Neuron (in vitro differentiated cells): ENCODE measurements around the gene NDUFA7.
A peak's percentile ranks its signal among the peaks of the same experiment; 100 is the strongest.

ENCODE experiments used
- H2AFZ ChIP-seq: one replicate; pipeline ENCODE4 v1.6.1; 2013; ENCODE audit warnings: low read depth, mild to moderate bottlenecking, inconsistent platforms, low read length, moderate library complexity
- H3K27me3 ChIP-seq: one replicate; pipeline ENCODE4 v1.6.1; 2013; ENCODE audit warnings: low read length; ENCODE audit not compliant: insufficient read depth
- H3K36me3 ChIP-seq: one replicate; pipeline ENCODE4 v1.6.1; 2013; ENCODE audit warnings: low read length; ENCODE audit not compliant: insufficient read depth
- H3K4me1 ChIP-seq: one replicate; pipeline ENCODE4 v1.6.1; 2013; ENCODE audit warnings: low read length; ENCODE audit not compliant: insufficient read depth
- H3K4me3 ChIP-seq: 2 replicates; pipeline ENCODE4 v1.5.1; 2013; ENCODE audit warnings: mild to moderate bottlenecking, low read length, moderate library complexity
- H3K9me3 ChIP-seq: one replicate; pipeline ENCODE4 v1.6.1; 2013; ENCODE audit warnings: low read length

Gene NDUFA7

DNA sequence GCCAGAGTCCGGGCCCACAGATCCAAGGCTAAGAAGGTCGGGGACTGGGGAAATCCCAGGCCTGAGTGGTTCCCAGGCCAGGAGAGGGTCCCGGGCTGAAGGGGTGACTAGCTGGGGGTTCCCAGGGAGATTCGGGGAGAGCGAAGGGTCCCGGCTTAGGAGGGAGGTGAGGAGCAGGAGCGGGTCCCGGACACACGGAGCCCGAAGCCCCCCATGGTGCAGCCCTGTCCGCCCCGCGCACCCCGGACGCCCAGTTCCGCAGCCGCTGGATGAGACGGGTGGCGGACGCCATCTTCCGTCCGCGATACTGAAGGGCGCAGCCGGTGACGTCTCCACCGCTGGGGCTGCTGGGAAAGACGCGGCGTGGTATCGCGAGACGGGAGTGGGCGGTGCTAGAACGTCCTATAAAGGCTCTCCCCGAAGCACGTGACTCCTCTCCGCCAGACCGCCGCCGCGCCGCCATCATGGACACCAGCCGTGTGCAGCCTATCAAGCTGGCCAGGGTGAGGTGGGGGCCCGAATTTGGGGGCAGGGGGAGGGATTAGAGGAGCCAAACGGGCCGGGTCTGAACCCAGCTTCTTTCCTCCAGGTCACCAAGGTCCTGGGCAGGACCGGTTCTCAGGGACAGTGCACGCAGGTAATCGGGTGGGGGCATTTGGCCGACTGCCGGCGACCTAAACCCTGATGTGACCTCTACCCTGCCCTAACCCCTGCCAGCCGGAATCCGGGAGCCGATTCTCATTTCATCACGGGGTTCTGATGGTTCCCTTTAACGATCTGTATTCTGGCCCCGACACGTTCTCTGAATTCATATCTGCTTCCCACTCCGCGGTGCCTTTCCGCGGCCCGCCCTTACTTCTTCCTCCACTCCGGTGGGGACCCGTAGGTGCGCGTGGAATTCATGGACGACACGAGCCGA is at the start of gene NDUFA7, which contains the start of gene RPS28:
Gene NDUFA7 (minus strand): TSS at position 309 of the 919 bp plus-strand sequence. CDS start 17 bp downstream, at position 292.
Gene RPS28 (plus strand): TSS at position 430 of the 919 bp plus-strand sequence. CDS start 35 bp downstream, at position 465.
- Histone ChIP-seq H3K9me3 (no peaks in the 10 kb centered on the region), H3K27me3 (no peaks in the 10 kb centered on the region), H3K4me3 (peak within 1 kb of the TSS; percentile 78), H3K4me1 (peaks cover 18% of the 10 kb centered on the region), H3K36me3 (peaks cover 26% of the 10 kb centered on the region), H2AFZ (no peak within 1 kb of the TSS)

DNA sequence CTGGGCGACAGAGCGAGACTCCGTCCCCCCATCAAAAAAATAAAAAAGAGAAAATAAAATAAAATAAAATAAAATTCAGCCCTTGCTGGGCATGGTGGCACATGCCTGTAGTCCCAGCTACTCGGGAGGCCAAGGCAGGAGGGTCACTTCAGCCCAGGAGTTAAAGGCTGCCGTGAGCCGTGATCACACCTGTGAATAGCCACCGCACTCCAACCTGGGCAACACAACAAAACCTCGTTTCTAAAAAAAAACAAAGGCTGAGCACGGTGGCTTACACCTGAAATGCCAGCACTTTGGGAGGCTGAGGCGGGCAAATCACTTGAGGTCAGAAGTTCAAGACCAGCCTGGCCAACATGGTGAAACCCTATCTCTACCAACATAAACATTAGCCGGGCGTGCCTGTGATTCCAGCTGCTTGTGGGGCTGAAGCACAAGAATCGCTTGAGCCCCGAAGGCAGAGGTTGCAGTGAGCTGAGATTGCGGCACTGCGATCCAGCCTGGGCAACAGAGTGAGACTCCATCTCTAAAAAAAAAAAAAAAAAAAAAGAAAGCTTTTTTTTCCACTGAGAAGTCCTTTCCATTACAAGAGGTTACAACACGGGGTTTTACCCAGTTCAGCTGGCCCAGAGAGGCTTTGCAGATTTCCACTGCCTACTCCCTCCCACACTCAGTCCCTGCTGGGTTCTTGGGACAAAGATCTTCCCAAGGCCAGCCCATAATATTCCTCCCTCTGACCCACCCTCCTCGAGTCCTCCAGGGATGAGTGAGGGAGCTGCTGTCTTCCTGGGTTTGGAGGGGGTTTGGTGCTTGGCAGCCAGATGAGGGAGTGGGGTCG is 49.2 kb upstream of the NDUFA7 start:
- Histone ChIP-seq H3K4me1 (no peaks in the 10 kb centered on the region), H3K4me3 (no peak overlapping the region), H3K27me3 (peaks cover 3% of the 10 kb centered on the region), H3K36me3 (peaks cover 4% of the 10 kb centered on the region), H3K9me3 (no peaks in the 10 kb centered on the region), H2AFZ (no peak overlapping the region)

DNA sequence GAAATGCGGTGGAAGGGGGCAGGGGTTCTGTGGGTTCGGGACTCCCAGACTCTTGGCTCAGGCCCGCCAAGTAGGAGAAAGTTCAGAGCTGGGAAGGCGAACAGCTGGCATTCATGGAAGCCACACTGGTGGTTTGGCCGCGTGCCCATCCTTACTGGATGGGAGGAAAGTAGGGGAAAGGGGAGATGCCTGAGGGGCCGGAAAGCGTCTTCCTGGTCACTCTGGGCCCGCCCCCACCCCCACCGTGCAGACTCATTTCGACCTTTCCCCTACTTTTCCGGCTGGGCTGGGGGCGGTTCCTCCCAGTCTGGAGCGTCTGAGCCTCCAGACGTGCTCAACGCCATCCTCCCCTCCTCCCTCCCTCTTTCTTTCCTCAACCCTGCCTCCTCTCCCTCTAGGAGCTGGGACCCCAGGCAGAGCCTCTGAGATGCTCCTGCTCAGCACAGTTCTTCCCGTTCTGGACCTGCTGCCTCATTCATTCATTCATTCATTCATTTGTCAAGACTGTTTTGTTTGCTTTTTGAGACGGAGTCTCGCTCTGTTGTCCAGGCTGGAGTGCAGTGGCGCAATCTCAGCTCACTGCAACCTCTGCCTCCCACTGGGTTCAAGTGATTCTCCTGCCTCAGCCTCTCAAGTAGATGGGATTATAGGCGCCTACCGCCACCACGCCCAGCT is 46.3 kb upstream of the NDUFA7 start:
- Histone ChIP-seq H3K9me3 (no peaks in the 10 kb centered on the region), H3K4me1 (peaks cover 10% of the 10 kb centered on the region), H2AFZ (no peak overlapping the region), H3K4me3 (no peak overlapping the region), H3K36me3 (no peaks in the 10 kb centered on the region), H3K27me3 (peaks cover 10% of the 10 kb centered on the region)

DNA sequence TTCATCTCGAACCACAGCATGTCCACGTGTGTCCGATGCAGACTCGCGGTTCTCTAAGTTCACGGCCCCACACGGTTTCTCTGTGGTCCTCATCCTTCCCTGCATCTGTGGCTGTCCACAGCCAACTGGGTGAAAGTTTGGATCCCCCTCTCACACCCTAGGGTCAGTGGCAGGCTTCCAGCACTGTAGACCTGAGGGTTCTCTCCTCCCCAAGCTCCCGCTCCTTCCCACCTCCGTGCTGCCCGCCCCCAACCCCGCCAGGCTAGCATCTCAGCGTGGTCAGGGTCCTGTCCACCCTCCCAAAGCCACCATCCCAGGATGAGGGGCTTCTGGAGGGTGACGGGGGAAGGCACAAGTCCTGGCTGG is 45.8 kb upstream of the NDUFA7 start:
- no peaks in the 10 kb centered on the region for H3K9me3 ChIP-seq
- H3K4me3 ChIP-seq: no peak overlapping the region
- peaks cover 10% of the 10 kb centered on the region for H3K4me1 ChIP-seq
- no peaks in the 10 kb centered on the region for H3K36me3 ChIP-seq
- no peak overlapping the region for H2AFZ ChIP-seq
- peaks cover 10% of the 10 kb centered on the region for H3K27me3 ChIP-seq

DNA sequence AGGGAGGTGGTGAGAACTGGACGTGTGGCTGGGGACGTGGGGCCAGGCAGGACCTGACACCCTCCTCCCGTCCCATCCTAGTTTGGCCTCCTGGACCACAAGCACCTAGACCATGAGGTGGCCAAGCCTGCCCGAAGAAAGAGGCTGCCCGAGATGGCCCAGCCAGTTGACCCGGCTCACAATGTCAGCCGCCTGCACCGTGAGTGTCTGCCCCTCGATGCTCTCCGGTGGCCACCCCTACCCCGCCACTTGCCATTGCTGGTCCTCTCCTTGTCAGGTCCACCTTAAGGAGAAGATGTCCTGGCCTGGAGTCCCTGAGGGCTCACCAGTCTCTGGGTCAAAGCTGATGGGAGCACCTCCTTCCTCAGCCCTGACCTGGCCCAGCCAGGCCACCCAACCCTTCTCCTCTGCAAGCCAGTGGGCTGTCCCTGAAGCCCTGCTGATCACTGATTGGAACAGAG is 45.0 kb upstream of the NDUFA7 start:
- Histone ChIP-seq H3K36me3 (no peaks in the 10 kb centered on the region), H2AFZ (no peak overlapping the region), H3K27me3 (peaks cover 10% of the 10 kb centered on the region), H3K4me3 (no peak overlapping the region), H3K9me3 (no peaks in the 10 kb centered on the region), H3K4me1 (peaks cover 10% of the 10 kb centered on the region)

DNA sequence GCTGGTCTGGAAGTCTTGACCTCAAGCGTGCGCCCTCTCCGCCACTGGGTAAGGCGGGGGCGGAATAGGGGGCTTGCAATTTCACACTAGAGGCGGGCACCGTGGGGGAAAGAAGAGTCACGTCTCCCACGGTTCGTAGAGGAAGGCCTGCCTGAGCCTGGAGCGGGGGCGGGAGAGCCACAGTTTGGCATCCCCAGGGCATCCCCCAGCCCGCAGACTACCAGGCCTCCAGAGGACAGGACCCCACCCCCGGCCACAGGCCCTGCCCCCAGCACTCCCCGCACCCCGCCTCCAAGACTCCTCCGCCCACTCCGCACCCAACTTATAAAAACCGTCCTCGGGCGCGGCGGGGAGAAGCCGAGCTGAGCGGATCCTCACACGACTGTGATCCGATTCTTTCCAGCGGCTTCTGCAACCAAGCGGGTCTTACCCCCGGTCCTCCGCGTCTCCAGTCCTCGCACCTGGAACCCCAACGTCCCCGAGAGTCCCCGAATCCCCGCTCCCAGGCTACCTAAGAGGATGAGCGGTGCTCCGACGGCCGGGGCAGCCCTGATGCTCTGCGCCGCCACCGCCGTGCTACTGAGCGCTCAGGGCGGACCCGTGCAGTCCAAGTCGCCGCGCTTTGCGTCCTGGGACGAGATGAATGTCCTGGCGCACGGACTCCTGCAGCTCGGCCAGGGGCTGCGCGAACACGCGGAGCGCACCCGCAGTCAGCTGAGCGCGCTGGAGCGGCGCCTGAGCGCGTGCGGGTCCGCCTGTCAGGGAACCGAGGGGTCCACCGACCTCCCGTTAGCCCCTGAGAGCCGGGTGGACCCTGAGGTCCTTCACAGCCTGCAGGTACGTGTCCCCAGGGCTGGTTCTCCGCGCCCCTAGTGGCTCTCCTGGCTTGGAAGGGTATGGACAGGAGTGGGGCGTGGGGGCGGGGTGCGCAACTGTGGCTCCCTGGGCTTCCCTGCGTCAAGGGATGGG is 42.9 kb upstream of the NDUFA7 start, which contains the start of gene ANGPTL4:
Gene ANGPTL4 (plus strand): TSS at position 353 of the 969 bp plus-strand sequence. CDS start 167 bp downstream, at position 520.
- peaks cover 10% of the 10 kb centered on the region for H3K27me3 ChIP-seq
- H3K9me3 ChIP-seq: no peaks in the 10 kb centered on the region
- peaks cover 10% of the 10 kb centered on the region for H3K4me1 ChIP-seq
- H2AFZ ChIP-seq: peak within 1 kb of the TSS; percentile 31
- H3K4me3 ChIP-seq: peak within 1 kb of the TSS; percentile 30
- no peaks in the 10 kb centered on the region for H3K36me3 ChIP-seq

DNA sequence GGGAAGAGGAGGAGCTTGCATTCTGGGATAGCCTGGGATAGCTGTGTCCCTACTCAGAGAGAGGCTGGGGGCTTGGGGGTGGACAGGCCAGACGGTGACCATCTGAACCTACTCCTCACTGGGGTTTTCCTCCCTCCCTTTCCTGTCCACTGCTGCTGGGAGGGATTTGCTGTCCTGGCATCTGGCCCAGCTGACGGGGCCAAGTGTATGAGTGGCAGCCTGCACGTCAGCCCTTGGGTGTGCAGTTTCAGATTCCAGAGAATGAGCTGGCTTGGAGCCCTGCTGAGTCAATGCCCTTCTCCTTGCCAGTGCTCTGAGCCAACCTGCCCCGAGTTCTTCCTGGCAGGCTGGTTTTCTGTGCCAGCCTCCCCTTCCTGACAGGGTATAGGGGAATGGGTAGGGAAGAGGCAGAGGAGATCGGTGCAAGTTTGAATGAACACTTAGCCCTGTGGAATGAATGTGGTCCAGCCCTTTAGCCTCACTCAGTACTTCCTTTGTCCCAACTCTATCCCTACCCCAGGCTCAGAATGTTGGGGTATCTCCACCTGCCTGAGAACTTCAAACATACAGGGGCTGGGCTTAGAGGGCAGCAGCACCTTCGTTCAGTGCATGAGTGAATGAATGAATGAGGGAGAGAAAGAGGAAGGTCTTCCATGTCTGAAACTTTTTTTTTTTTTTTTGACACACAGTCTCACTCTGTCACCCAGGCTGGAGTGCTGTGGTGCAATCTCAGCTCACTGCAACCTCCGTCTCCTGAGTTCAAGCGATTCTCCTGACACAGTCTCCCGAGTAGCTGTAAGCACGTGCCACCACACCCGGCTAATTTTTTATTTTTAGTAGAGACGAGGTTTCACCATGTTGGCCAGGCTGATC is 41.0 kb upstream of the NDUFA7 start:
- H2AFZ ChIP-seq: no peak overlapping the region
- peaks cover 10% of the 10 kb centered on the region for H3K4me1 ChIP-seq
- peaks cover 10% of the 10 kb centered on the region for H3K27me3 ChIP-seq
- H3K4me3 ChIP-seq: no peak overlapping the region
- no peaks in the 10 kb centered on the region for H3K36me3 ChIP-seq
- no peaks in the 10 kb centered on the region for H3K9me3 ChIP-seq

DNA sequence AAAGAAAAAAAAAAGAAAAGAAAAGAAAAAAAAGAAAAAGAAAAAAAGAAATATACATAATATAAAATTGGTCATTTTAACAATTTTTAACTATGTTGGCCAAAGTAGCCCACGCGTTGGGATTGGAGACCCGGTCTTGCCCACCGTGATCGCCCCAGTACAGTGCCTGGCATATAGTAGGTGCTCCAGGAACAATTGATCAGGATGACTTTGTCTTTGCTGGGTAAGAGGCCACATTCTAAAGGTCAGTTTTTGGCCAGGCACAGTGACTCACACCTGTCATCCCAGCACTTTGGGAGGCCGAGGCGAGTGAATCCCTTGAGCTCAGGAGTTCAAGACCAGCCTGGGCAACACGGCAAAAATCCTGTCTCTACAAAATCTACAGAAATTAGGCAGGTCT is 39.0 kb upstream of the NDUFA7 start:
- Histone ChIP-seq H3K36me3 (no peaks in the 10 kb centered on the region), H3K4me1 (peaks cover 10% of the 10 kb centered on the region), H2AFZ (no peak overlapping the region), H3K27me3 (peaks cover 8% of the 10 kb centered on the region), H3K4me3 (no peak overlapping the region), H3K9me3 (no peaks in the 10 kb centered on the region)

DNA sequence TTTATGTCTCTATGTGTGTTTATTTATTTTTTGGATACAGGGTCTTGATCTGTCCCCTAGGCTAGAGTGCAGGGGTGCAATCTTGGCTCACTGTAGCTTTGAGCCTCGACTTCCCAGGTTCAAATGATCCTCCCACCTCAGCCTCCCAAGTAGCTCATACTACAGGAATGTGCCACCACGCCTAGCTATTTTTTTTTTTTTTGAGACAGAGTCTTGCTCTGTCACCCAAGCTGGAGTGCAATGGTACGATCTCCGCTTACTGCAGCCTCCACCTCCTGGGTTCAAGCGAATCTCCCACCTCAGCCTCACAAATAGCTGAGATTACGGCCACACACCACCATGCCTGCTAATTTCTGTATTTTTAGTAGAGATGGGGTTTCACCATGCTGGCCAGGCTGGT is 37.8 kb upstream of the NDUFA7 start:
- no peak overlapping the region for H2AFZ ChIP-seq
- no peaks in the 10 kb centered on the region for H3K9me3 ChIP-seq
- no peak overlapping the region for H3K4me3 ChIP-seq
- H3K4me1 ChIP-seq: peaks cover 4% of the 10 kb centered on the region
- peaks cover 2% of the 10 kb centered on the region for H3K27me3 ChIP-seq
- no peaks in the 10 kb centered on the region for H3K36me3 ChIP-seq

DNA sequence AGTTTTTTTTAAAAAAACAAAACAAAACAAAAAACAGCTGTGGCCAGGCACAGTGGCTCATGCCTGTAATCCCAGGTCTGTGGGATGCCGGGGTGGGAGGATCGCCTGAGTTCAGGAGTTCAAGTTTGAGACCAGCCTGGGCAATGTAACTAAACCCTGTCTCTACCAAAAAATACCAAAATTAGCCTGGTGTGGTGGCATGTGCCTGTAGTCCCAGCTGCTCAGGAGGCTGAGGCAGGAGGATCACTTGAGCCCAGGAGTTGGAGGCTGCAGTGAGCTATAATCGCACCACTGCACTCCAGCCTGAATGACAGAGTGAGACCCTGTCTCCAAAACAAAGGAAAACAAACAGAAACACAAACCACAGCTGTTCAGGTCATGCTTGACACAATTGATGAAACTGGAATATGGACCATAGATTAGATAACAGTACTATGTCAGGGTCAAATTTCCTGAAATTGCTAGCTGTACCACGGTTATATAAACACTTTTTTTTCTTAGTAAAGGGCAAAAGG is 35.9 kb upstream of the NDUFA7 start:
- Histone ChIP-seq H2AFZ (no peak overlapping the region), H3K4me1 (peaks cover 5% of the 10 kb centered on the region), H3K27me3 (no peaks in the 10 kb centered on the region), H3K4me3 (no peak overlapping the region), H3K36me3 (no peaks in the 10 kb centered on the region), H3K9me3 (no peaks in the 10 kb centered on the region)
